ENCODE measurements around the gene ADGRL3.

The ADGRL3 gene

GRCh38 chr4:61922766-61923165, 722.6 kb downstream of the ADGRL3 start:
- TF ChIP-seq, protein P1, sequence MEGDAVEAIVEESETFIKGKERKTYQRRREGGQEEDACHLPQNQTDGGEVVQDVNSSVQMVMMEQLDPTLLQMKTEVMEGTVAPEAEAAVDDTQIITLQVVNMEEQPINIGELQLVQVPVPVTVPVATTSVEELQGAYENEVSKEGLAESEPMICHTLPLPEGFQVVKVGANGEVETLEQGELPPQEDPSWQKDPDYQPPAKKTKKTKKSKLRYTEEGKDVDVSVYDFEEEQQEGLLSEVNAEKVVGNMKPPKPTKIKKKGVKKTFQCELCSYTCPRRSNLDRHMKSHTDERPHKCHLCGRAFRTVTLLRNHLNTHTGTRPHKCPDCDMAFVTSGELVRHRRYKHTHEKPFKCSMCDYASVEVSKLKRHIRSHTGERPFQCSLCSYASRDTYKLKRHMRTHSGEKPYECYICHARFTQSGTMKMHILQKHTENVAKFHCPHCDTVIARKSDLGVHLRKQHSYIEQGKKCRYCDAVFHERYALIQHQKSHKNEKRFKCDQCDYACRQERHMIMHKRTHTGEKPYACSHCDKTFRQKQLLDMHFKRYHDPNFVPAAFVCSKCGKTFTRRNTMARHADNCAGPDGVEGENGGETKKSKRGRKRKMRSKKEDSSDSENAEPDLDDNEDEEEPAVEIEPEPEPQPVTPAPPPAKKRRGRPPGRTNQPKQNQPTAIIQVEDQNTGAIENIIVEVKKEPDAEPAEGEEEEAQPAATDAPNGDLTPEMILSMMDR (IDR thresholded peaks at IDR 0.05) = no peak

- TF ChIP-seq, protein P1 (IDR thresholded peaks at IDR 0.05) = no peak
These were observed 723.1 kb downstream of the ADGRL3 start for GRCh38 chr4:61923179-61923578.

DNA sequence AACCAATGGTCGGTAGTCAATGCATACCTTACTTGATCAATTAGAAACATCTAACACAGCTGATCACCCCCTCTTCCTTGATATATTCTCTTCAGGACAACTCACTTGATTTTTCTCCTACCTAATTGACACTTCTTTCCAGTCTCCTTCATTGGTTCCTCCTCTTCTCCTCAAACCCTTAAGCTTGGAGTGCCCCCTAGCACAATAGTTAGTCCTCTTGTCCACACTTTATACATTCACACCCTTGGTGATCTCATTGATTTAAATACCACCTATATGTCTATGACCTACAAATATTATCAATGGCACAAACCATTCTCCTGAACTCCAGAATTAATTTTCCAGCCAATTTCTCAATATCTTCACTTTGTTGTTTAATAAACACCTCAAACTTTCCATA, 724.0 kb downstream of the ADGRL3 start:
- TF ChIP-seq, protein P1 (IDR thresholded peaks at IDR 0.05) = peak; percentile 17; the same call in 1 of the 2 replicates

GRCh38 chr4:61933527-61933926, 733.4 kb downstream of the ADGRL3 start:
- TF ChIP-seq, protein P1 (IDR thresholded peaks at IDR 0.05) = no peak

DNA sequence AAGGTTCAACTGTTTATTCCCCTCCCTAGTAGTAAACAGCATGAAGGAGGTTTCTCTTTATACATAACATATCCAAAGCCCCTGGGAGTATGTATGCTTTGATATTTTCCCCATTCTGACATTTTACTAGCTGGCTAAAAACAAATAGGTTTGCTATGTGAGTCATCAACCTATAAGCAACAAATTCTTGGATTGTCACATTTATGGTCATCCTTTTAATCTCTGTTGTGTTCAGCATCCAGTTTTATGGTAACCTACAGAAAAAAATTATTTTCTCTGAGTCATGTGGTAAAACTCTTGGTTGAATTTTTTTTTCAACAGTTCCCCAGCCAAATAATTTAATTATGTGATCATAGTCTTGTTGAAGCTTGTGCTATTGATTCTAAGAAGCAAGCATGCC, 734.1 kb downstream of the ADGRL3 start:
- TF ChIP-seq, protein P1 (IDR thresholded peaks at IDR 0.05) = no peak

GRCh38 chr4:61938250-61938846, 738.2 kb downstream of the ADGRL3 start:
- TF ChIP-seq, protein P1 (IDR thresholded peaks at IDR 0.05) = no peak

GRCh38 chr4:61950625-61951024, 750.5 kb downstream of the ADGRL3 start:
- TF ChIP-seq, protein P1 (IDR thresholded peaks at IDR 0.05) = no peak

GRCh38 chr4:61953386-61953785, 753.3 kb downstream of the ADGRL3 start:
- TF ChIP-seq, protein P1 (IDR thresholded peaks at IDR 0.05) = no peak

Measured in LNCAP (cell line).